ENCODE results near the gene SIL1. TPM values are rescaled to one million over a fixed set of nuclear protein-coding genes. Genes with fewer than 3 reads are reported as not detected.
A peak's percentile ranks its signal among the peaks of the same experiment; 100 is the strongest.

SIL1 gene
- total RNA-seq, 1 donor from 2014 or later: 39.3 TPM

DNA sequence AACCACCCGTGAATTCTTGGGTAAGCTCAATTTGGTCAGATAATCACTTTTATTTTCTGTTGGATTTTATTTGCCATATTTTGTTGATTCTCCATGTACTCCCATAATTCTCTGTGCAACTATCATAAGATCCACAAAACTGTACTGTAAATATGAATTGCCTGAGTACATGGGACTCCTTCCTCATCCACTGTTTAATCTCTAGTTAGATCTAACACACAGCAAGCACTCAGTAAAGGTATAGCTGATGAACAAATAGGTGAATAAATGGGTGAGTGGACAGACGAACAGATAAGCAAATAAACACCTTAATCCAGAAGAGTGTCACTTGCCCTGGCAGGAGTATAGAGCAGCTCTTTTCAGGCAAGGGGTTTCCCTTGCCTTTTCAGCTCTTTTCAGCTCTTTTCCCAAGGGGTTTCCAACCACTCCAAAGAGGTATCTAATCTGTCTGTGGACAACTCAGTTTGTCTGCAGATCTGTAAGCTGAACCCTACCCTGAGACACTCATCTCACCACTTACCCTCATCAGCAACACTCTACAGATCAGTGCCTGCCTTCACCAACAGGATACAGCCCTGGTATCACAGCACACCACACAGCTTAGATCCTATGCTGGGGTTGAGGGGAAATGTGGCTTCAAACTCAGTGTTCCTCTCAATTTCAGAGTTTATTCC, 51.2 kb downstream of the SIL1 start:
- H3K9me3 ChIP-seq (replicated peaks): no peaks in the 10 kb centered on the region
- no peak overlapping the region for H3K4me3 ChIP-seq
- H3K36me3 ChIP-seq: no peaks in the 10 kb centered on the region
- intact Hi-C loops (cut with micrococcal nuclease): no loop called here
- no peak for DNase-seq
- H3K27me3 ChIP-seq (ENCODE audit: low read depth): no peaks in the 10 kb centered on the region
- TF ChIP-seq, protein P1, sequence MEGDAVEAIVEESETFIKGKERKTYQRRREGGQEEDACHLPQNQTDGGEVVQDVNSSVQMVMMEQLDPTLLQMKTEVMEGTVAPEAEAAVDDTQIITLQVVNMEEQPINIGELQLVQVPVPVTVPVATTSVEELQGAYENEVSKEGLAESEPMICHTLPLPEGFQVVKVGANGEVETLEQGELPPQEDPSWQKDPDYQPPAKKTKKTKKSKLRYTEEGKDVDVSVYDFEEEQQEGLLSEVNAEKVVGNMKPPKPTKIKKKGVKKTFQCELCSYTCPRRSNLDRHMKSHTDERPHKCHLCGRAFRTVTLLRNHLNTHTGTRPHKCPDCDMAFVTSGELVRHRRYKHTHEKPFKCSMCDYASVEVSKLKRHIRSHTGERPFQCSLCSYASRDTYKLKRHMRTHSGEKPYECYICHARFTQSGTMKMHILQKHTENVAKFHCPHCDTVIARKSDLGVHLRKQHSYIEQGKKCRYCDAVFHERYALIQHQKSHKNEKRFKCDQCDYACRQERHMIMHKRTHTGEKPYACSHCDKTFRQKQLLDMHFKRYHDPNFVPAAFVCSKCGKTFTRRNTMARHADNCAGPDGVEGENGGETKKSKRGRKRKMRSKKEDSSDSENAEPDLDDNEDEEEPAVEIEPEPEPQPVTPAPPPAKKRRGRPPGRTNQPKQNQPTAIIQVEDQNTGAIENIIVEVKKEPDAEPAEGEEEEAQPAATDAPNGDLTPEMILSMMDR (IDR thresholded peaks at IDR 0.05; ENCODE audit: borderline replicate concordance): no peak
- H3K4me1 ChIP-seq: peaks cover 62% of the 10 kb centered on the region
- H3K27ac ChIP-seq (replicated peaks): peak overlapping the region; percentile 61

GRCh38 chr5:139141446-139142204, 56.5 kb downstream of the SIL1 start:
- H3K9me3 ChIP-seq (replicated peaks): no peaks in the 10 kb centered on the region
- no peaks in the 10 kb centered on the region for H3K27me3 ChIP-seq (ENCODE audit: low read depth)
- TF ChIP-seq, protein P1 (IDR thresholded peaks at IDR 0.05; ENCODE audit: borderline replicate concordance): no peak
- intact Hi-C loops (cut with micrococcal nuclease): no loop called here
- H3K36me3 ChIP-seq: no peaks in the 10 kb centered on the region
- peaks cover 58% of the 10 kb centered on the region for H3K4me1 ChIP-seq
- H3K27ac ChIP-seq (replicated peaks): peak overlapping the region; percentile 85
- H3K4me3 ChIP-seq: no peak overlapping the region
- DNase-seq: peak; percentile 45

DNA sequence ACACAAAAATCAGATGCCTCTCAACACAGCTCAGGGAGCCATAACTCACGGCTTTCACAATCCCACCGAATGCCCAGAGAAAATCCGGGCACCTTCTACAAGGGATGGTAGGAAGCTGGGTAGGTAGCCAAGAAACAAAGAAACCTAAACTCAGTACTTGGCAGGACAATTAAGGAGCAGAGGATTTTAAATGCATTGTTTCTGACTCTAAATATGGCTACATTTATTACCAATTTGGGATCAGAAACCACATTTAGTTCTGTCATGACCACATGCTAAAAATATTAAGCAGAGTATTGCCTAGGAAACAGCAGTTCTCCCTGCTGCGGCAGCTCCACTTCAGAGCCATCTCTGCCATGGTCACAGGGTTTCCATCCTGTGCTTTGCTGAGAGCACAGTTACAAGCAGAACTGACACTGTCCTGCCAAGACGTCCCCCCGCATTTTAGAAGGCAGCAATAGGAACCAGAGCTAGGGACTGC, 57.5 kb downstream of the SIL1 start:
- TF ChIP-seq, protein P1 (IDR thresholded peaks at IDR 0.05; ENCODE audit: borderline replicate concordance): no peak
- H3K27ac ChIP-seq (replicated peaks): peak overlapping the region; percentile 85
- intact Hi-C loops (cut with micrococcal nuclease): no loop called here
- DNase-seq: no peak
- H3K4me1 ChIP-seq: peaks cover 58% of the 10 kb centered on the region
- H3K4me3 ChIP-seq: no peak overlapping the region
- H3K9me3 ChIP-seq (replicated peaks): no peaks in the 10 kb centered on the region
- H3K27me3 ChIP-seq (ENCODE audit: low read depth): no peaks in the 10 kb centered on the region
- no peaks in the 10 kb centered on the region for H3K36me3 ChIP-seq

GRCh38 chr5:139138809-139139208, 59.4 kb downstream of the SIL1 start:
- Histone ChIP-seq H3K36me3 (no peaks in the 10 kb centered on the region), H3K27ac (replicated peaks) (peak overlapping the region; percentile 85), H3K4me3 (no peak overlapping the region), H3K4me1 (peaks cover 69% of the 10 kb centered on the region), H3K9me3 (replicated peaks) (no peaks in the 10 kb centered on the region), H3K27me3 (ENCODE audit: low read depth) (no peaks in the 10 kb centered on the region)
- peak; percentile 33 for DNase-seq
- intact Hi-C loops (cut with micrococcal nuclease): no loop called here
- TF ChIP-seq, protein P1 (IDR thresholded peaks at IDR 0.05; ENCODE audit: borderline replicate concordance): no peak

- TF ChIP-seq, protein P1 (IDR thresholded peaks at IDR 0.05; ENCODE audit: borderline replicate concordance): no peak
- H3K9me3 ChIP-seq (replicated peaks): no peaks in the 10 kb centered on the region
- no peak overlapping the region for H3K4me3 ChIP-seq
- peak overlapping the region; percentile 85 for H3K27ac ChIP-seq (replicated peaks)
- DNase-seq: no peak
- intact Hi-C loops (cut with micrococcal nuclease): no loop called here
- no peaks in the 10 kb centered on the region for H3K36me3 ChIP-seq
- H3K27me3 ChIP-seq (ENCODE audit: low read depth): no peaks in the 10 kb centered on the region
- H3K4me1 ChIP-seq: peaks cover 76% of the 10 kb centered on the region
Observed at GRCh38 chr5:139138109-139138508, 60.1 kb downstream of the SIL1 start.
